Ascending aorta (tissue), 2 donors: ENCODE data around the gene PPM1J. TPM values are rescaled to one million over a fixed set of nuclear protein-coding genes. Genes with fewer than 3 reads are reported as not detected.

ENCODE experiments used
- DNase-seq, 2 donors: peaks; one replicate each; pipeline ENCODE4 v3.0.0-alpha.2; 2019; ENCODE audit warnings: low spot score in 2 of 2
- H3K27ac ChIP-seq, 2 donors: fragments of 200-600 bp; sonication (generic); one replicate each; pipeline ENCODE4 v1.5.1; 2016 to 2017; ENCODE audit warnings: mild to moderate bottlenecking in 1 of 2
- H3K27me3 ChIP-seq: fragments of 200-600 bp; sonication (generic); one replicate; pipeline ENCODE4 v1.5.1; 2017
- H3K36me3 ChIP-seq, 2 donors: fragments of 200-600 bp; sonication (generic); one replicate each; pipeline ENCODE4 v1.5.1; 2016
- H3K4me1 ChIP-seq, 2 donors: fragments of 200-600 bp; sonication (generic); one replicate each; pipeline ENCODE4 v1.5.1; 2016 to 2017; ENCODE audit warnings: mild to moderate bottlenecking in 1 of 2
- H3K4me3 ChIP-seq, 2 donors: fragments of 200-600 bp; sonication (generic); one replicate each; pipeline ENCODE4 v1.5.1; 2016 to 2017; ENCODE audit warnings: mild to moderate bottlenecking in 1 of 2
- H3K9me3 ChIP-seq, 2 donors: fragments of 200-600 bp; sonication (generic); one replicate each; pipeline ENCODE4 v1.5.1; 2016
- CTCF ChIP-seq, 3 experiments: fragments of 200-600 bp in 2 of 3; fragments of 450-650 bp in 1 of 3; sonication (generic) in 2 of 3; IDR thresholded peaks; one replicate each; pipeline ENCODE4 v1.5.1; 2016 to 2019; ENCODE audit warnings: antibody characterized with exemption in 3 of 3, mild to moderate bottlenecking in 1 of 3, moderate library complexity in 1 of 3
- intact Hi-C: fragments of 100-400 bp; cut with DNase I; formaldehyde crosslinking; loops from one replicate; pipeline ENCODE4 v1.15.1; 2023
- total RNA-seq: library from RNA; depleted of rRNA; stranded (reverse); fragments of >200 nt; gene quantifications from one replicate; pipeline ENCODE4 v1.1.0, GENCODE V29; 2016

The PPM1J gene
- total RNA-seq, 1 donor from 2014 or later = 10.0 TPM

GRCh38 chr1:112694363-112694929 is 20.7 kb downstream of the PPM1J start:
- Histone ChIP-seq H3K27me3 (no peaks in the 10 kb centered on the region), H3K4me1 (peaks cover 0 to 7% of the 10 kb centered on the region in 2 donors), H3K36me3 (peaks cover 74 to 88% of the 10 kb centered on the region in 2 donors), H3K27ac (no peak overlapping the region), H3K9me3 (no peaks in the 10 kb centered on the region), H3K4me3 (no peak overlapping the region)
- DNase-seq = no peak
- TF ChIP-seq CTCF (IDR thresholded peaks at IDR 0.05) = no peak
- intact Hi-C loops = no loop called here

- no peak for TF ChIP-seq CTCF (IDR thresholded peaks at IDR 0.05)
- Histone ChIP-seq H3K4me3 (no peak overlapping the region), H3K9me3 (no peaks in the 10 kb centered on the region), H3K27me3 (no peaks in the 10 kb centered on the region), H3K36me3 (peaks cover 72 to 85% of the 10 kb centered on the region in 2 donors), H3K27ac (no peak overlapping the region), H3K4me1 (peaks cover 0 to under 1% of the 10 kb centered on the region in 2 donors)
- peak in 1 of 2 donors; percentile 46 for DNase-seq
- intact Hi-C loops = no loop called here
Observed at GRCh38 chr1:112693821-112694220, 21.3 kb downstream of the PPM1J start.

GRCh38 chr1:112692681-112693080 is 22.5 kb downstream of the PPM1J start:
- DNase-seq = peak in 1 of 2 donors; percentile 33
- H3K4me3 ChIP-seq = no peak overlapping the region
- peaks cover 62 to 81% of the 10 kb centered on the region in 2 donors for H3K36me3 ChIP-seq
- no peaks in the 10 kb centered on the region for H3K4me1 ChIP-seq
- intact Hi-C loops = no loop called here
- no peaks in the 10 kb centered on the region for H3K9me3 ChIP-seq
- no peak for TF ChIP-seq CTCF (IDR thresholded peaks at IDR 0.05)
- H3K27me3 ChIP-seq = no peaks in the 10 kb centered on the region
- no peak overlapping the region for H3K27ac ChIP-seq

- Histone ChIP-seq H3K4me1 (no peaks in the 10 kb centered on the region), H3K9me3 (no peaks in the 10 kb centered on the region), H3K4me3 (no peak overlapping the region), H3K27me3 (no peaks in the 10 kb centered on the region), H3K27ac (no peak overlapping the region), H3K36me3 (peaks cover 40 to 55% of the 10 kb centered on the region in 2 donors)
- intact Hi-C loops = no loop called here
- DNase-seq = peak in 1 of 2 donors; percentile 35
- TF ChIP-seq CTCF (IDR thresholded peaks at IDR 0.05) = no peak
Observed at GRCh38 chr1:112689842-112690237, 25.3 kb downstream of the PPM1J start.

GRCh38 chr1:112689196-112689841 is 25.8 kb downstream of the PPM1J start:
- no peaks in the 10 kb centered on the region for H3K4me1 ChIP-seq
- H3K4me3 ChIP-seq = no peak overlapping the region
- peaks cover 35 to 49% of the 10 kb centered on the region in 2 donors for H3K36me3 ChIP-seq
- TF ChIP-seq CTCF (IDR thresholded peaks at IDR 0.05) = no peak
- peak in 1 of 2 donors; percentile 60 for DNase-seq
- no peaks in the 10 kb centered on the region for H3K27me3 ChIP-seq
- no peaks in the 10 kb centered on the region for H3K9me3 ChIP-seq
- H3K27ac ChIP-seq = no peak overlapping the region
- intact Hi-C loops = no loop called here
